Inferior parietal cortex (tissue), 1 donor: ENCODE data around the gene ASXL2.

Experiments used
- DNase-seq: peaks from one replicate; pipeline ENCODE4 v3.0.0-alpha.2; 2016; ENCODE audit errors: extremely low spot score

The ASXL2 gene

DNA sequence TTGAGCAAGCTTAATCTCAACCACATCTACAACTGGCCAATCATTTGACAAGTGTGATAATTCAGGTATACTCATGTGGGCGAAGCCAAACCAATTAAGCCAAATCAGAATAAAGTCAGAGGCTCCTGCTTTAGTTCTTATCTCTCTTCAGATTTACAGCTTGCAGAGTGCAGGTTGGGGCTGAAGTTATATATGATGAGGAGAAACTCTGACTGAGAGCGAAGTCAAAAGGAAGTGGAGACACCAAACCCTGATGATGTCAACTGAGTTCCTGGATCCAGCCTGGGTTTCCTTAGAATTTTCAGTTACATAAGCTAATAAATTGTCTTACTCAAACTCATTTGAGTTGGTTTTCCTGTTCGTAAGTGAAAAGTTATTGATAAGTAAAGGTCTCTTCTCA lies 73.9 kb downstream of the ASXL2 start:
- no peak for DNase-seq

GRCh38 chr2:25799301-25799700 lies 79.0 kb downstream of the ASXL2 start:
- DNase-seq, result no peak

DNA sequence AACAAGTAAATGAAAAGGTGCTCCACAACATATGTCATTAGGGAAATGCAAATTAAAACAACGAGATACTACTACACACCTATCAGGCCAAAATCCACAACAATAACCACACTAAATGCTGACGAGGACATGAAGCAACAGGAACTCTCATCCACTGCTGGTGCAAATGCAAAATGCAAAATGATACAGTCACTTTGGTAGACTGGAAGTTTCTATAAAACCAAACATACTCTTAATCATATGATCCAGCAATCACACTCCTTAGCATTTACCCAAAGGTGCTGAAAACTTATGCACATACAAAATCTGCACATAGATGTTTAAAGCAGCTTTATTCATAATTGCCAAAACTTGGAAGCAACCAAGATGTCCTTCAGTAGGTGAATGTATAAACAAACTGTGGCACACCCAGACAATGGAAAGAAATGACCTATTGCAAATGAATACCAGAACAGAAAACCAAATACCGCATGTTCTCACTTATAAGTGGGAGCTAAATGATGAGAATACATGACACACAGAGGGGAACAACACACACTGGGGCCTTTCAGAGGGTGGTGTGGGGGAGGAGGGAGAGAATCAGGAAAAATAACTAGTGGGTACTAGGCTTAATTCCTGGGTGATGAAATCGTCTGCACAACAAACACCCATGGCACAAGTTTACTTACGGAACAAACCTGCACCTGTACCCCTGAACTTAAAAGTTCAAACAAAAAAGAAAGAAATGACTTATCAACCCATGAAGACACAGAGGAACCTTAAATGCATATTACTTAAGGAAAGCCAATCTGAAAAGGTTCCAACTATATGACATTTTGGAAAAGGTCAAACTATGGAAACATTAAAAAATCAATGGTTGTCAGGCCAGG lies 80.4 kb downstream of the ASXL2 start:
- DNase-seq, result no peak

GRCh38 chr2:25794544-25795276 lies 83.6 kb downstream of the ASXL2 start:
- no peak for DNase-seq

- DNase-seq, result no peak
Measured at GRCh38 chr2:25790074-25790790, 88.1 kb downstream of the ASXL2 start.

DNA sequence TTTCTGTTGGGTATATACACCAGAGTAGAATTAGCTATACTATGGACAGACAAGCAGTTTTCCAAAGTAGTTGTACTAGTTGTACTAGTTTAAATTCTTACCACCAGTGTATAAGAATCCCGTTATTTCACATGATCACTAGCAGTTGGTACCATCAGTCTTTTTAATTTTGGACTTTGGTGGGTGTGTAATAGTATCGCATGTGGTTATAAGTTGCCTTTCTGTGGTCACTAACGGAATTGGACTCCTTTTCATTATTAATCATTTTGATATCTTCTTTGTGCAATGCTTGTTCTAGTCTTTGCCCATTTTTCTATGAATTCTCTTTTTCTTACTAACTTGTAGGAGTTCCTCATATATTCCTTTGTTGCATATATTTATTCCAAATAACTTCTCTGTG lies 89.8 kb downstream of the ASXL2 start:
- no peak for DNase-seq

DNA sequence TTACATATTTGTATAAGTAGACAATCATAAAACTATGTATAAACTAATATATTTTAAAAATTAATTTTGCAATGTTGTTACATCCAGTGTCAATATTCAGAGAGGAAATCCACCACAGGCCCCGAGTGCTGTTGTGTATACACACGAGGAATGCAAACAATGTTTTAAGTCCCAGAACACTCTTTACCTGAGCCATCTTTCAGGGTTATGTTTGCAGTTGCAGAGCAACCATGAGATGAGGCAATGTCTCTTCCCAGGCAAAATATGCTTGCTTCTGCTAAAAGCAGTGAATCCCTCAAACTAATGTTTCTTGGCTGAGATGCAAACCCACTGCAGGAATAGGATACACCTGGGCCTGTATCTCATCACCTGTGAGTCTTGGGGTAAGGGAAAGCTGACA lies 91.3 kb downstream of the ASXL2 start:
- DNase-seq, result no peak

- no peak for DNase-seq
Measured at GRCh38 chr2:25784404-25784803, 93.9 kb downstream of the ASXL2 start.

DNA sequence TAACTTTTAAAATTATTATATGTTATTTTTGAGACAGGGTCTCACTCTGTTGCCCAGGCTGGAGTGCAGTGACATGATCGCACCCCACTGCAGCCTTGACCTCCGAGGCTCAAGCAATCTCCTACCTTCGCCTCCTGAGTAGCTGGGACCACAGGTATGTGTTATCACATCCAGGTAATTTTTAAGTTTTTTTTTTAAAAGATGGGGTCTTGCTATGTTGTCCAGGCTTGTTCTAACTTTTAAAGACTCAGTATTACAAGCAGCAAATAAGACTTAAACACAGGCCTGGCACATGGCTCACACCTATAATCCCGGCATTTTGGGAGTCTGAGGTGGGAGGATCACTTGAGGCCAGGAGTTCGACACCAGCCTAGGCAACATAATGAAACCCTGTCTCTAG lies 101.2 kb downstream of the ASXL2 start:
- no peak for DNase-seq

DNA sequence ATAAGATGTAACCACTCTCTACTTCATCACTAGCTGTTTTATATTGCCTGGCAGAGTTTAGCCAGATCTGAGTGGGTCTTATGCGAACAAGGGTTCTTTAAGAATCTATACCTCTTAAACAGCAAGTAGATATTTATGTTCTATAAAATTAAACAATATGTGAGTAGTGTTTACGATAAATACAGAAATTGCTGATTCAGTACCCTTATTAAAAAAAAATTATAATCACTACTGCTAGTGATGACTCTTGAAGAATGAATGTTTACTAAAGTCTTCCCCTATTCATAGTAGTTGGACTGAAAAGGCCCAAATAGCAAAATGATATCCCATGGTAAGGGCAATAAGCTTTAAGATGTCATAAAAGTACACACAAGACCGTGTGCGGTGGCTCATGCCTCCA lies 106.2 kb downstream of the ASXL2 start:
- DNase-seq, result no peak

DNA sequence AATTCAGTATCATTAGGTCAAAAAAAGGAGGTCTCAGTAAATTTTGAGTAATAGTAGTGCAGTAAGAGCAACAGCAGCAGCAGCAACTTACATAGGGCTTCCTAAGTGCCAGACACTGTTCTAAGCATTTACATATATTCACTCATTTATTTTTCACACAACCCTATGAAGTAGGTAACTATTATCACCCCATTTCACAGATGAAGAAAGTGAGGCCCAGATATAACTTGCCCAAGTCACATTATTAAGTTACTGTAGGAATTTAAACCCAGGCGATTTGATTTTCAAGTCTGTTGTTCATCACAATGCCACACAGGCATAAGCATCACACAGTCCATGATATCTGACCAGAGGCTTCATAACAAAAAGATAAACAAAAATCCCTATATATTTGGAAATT lies 114.7 kb downstream of the ASXL2 start:
- no peak for DNase-seq

DNA sequence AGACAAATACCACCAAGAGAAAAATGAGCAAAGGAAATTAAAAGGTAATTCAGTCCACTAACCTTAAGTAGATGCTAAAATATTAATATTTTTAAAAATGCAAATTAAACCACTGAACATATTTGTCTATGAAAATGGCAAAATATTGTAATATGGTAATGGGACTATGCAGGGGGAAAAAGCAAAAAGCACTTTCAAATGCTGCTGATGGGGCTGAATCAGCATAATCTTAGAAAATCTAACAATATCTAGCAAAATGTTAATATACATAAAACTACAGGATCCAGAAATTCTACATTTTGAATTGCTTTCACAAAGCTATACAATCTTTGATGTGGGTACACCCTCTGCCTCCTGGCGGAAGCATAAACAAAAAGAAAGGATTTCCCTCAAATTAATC lies 118.0 kb downstream of the ASXL2 start:
- no peak for DNase-seq

- no peak for DNase-seq
Measured at GRCh38 chr2:25758348-25758747, 119.9 kb downstream of the ASXL2 start.

DNA sequence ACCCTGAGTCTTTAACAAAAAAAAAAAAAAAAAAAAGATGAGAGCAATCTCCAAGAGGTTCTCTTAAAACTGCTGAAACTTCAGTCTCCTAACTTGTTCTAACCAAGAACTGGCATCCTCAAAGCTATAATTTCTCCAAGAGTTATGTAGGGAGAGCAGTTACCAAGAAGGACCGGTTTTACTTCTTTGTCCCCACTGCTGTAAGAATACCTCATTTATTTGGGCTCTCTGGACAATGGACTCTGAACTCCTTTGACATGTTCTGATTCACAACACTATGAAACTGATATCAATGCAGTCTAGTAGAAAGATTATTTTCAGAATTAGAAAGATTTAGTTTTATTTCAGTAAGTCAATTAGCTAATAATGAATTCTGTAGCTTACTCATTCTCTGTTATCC lies 120.4 kb downstream of the ASXL2 start:
- DNase-seq, result no peak

DNA sequence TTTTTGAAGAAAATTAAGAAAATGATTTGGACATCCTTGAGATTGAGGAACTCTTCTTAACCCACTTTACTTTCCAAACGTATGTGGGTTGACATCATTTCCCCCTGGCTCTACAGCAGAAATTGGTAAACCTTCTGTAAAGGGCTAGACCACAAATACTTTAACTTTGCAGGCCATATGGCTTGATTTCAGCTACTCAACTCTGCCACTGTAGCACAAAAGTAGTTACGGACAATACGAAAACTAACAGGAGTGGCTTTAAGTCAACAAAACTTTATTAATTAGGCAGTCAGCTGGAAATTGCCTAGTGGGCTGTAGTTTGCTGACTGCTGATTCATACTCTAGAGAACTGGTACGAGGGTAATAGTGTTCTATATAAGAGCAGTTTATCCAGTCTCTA lies 121.8 kb downstream of the ASXL2 start:
- DNase-seq, result no peak

DNA sequence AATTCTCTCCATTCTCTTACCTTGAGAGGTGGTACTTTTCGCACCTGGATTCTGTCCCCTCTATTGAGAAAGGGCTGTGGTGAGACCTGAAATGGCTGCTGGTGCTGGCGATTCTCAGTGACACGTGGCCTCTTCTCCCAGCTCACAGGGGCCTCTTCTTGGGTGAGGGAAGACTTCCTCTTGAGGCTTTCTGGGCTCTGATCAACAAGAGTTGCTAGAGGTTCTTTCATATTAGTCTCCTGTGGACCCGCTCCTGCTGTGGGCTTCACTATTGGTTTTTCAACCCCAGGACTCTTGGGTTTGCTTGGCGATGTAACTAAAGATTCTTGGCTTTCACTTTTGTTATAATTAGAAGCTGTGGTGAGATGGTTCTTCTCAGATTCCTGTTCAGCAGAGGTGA lies 128.6 kb downstream of the ASXL2 start:
- no peak for DNase-seq

DNA sequence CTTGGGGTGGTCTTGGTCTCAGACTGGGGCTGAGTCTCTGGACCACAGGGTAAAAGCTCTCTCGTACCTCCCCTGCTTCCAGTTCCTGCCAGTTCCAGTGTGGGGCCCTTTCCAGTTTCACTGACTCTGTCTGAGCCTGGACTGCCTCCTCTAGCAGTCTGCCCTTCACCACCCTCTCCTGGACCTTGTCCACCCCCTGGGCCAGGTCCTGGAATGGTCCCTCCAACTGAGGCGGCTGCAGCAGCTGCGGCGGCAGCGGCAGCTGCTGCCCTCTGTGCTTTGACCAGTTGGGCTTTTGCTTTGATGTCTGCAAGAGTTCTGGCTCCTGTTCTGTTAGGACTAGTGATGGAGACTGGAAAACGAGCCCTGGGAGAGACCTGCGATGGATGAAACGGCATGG lies 134.2 kb downstream of the ASXL2 start:
- DNase-seq, result no peak

- DNase-seq, result no peak
Measured at GRCh38 chr2:25743132-25743830, 135.0 kb downstream of the ASXL2 start.

- no peak for DNase-seq
Measured at GRCh38 chr2:25742501-25742900, 135.8 kb downstream of the ASXL2 start.

- no peak for DNase-seq
Measured at GRCh38 chr2:25740810-25741381, 137.4 kb downstream of the ASXL2 start.
